Measurements from ENCODE around the gene KIF5A. TPM values are rescaled to one million over a fixed set of nuclear protein-coding genes. Genes with fewer than 3 reads are reported as not detected.

KIF5A gene
- total and polyA plus RNA-seq, 2 of the 13 experiments (the other 11 are each of a cell fraction or from before 2014, with no cell fraction given): 1.6 to 11.9 TPM

DNA sequence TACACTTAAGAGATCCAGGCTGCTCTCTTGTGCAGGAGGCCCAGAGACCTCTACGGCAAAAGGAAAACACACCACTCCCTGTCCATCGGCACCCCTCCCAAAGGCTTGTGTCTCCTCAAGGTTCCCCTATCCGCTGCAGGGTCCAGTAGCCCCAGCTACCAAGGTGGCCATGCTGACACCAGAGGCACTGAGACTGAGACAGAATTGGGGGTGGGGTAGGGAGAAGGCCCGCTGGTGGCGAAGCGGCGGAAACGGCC is 30.1 kb upstream of the KIF5A start (continued):
- 0 out of 2 replicates have a peak, but pooled peaks have one; percentile 37 for TF ChIP-seq MTERF4 (CRISPR knock-in tag; IDR thresholded peaks at IDR 0.05)
- no peak for TF ChIP-seq ZNF205 (CRISPR knock-in tag; IDR thresholded peaks at IDR 0.05)
- TF ChIP-seq ZNF335 (CRISPR knock-in tag; IDR thresholded peaks at IDR 0.05): 0 out of 2 replicates have a peak, but pooled peaks have one; percentile 8
- no peak for TF ChIP-seq ZNF260 (CRISPR knock-in tag; IDR thresholded peaks at IDR 0.05; ENCODE audit: borderline replicate concordance, low read depth)
- TF ChIP-seq PHF20 (CRISPR knock-in tag; IDR thresholded peaks at IDR 0.05): no peak
- TF ChIP-seq ZNF816 (CRISPR knock-in tag; IDR thresholded peaks at IDR 0.05; ENCODE audit: borderline replicate concordance): peak; percentile 83; the same call in 1 of the 2 replicates
- 0 out of 2 replicates have a peak, but pooled peaks have one; percentile 69 for TF ChIP-seq NRL (CRISPR knock-in tag; IDR thresholded peaks at IDR 0.05; ENCODE audit: borderline replicate concordance)
- TF ChIP-seq ZNF800 (CRISPR knock-in tag; IDR thresholded peaks at IDR 0.05): no peak

DNA sequence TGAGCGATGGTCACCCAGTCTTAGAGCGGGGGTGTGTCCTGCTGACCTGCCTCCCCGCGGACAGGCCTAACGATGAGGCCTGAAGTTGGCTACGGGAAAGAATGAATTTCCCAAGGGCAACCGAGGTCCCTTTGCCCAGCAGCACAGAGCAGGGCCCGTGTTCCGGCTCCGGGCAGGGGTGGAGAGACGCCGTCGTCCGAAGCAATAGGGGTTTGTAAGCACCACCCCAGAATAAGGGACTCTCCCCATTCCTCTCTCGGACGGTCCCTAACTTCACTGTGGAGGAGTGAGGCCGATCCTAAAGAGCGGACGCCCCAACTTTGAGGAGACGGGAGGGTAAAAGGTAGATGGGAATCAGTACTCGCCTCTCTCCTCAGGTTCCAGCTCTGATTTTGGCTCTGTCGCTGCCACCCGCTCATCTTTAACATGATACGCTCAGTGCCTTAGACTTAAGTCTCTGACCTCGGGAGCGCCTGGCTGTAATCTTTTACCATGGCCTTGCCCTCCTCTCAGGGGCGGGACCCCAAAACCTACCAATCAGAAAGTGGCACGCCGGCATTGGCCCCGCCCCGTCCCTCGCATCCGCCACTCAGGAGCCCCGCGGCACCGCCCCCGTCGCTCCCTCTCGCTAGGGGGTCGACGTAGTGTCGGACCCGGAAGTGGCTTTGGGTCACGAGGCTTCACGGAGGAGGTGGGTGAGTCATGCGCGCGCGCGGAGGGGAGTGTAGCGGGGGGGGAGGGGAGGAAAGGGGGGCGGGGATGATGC is 29.6 kb upstream of the KIF5A start, which contains the start of gene DDIT3:
DDIT3 (minus strand) TSS at position 462 of the 766 bp plus-strand sequence. CDS start 3,108 bp downstream, outside the sequence.
- peak; percentile 71 for ATAC-seq
- Histone ChIP-seq H3K9ac (ENCODE audit: insufficient read depth, low read depth, low read length) (peak within 1 kb of the TSS; percentile 100), H3K36me3 (replicated peaks in 1 of 2; ENCODE audit: control insufficient read depth in 1 of 2, insufficient read depth in 2 of 2, low read length in 2 of 2) (peaks cover 13 to 35% of the 10 kb centered on the region in 2 experiments), H3K79me2 (ENCODE audit: insufficient read depth, low read length) (peaks cover 39% of the 10 kb centered on the region), H3K9me3 (ENCODE audit: low read length) (no peaks in the 10 kb centered on the region), H3K4me1 (ENCODE audit: insufficient read depth, low read length) (peaks cover 48% of the 10 kb centered on the region), H4K20me1 (ENCODE audit: insufficient read depth, low read length) (peaks cover 35% of the 10 kb centered on the region), H3K4me3 (replicated peaks in 1 of 3; ENCODE audit: insufficient read depth in 1 of 3, low read depth in 2 of 3, low read length in 3 of 3) (peak within 1 kb of the TSS; percentile 93 to 99 (median 97)), H3K27me3 (ENCODE audit: control insufficient read depth in 1 of 2, insufficient read depth in 2 of 2, low read length in 2 of 2) (no peaks in the 10 kb centered on the region; a peak in 1 of 5 replicates), H3K27ac (ENCODE audit: extremely low read length, insufficient read depth, low read length) (peak within 1 kb of the TSS; percentile 97), H2AFZ (ENCODE audit: low read length) (no peak within 1 kb of the TSS), H3K4me2 (ENCODE audit: low read depth, low read length) (peak within 1 kb of the TSS; percentile 93)
- intact Hi-C loops (cut with micrococcal nuclease; ENCODE audit: unreplicated experiment): loop anchor here (5.0 kb wide), 1 partner anchor 102 kb away; no protein-coding TSS in a partner anchor
- ChIA-PET CTCF (ENCODE audit: low intra/inter-chr PET ratio, low total read pairs) (no interaction called here), POLR2A (interaction anchor here (0.6 to 7.8 kb wide), 31 partner anchors 8 to 431 kb away, joined by 3 to 90 read pairs (median 5); partner anchors contain the start of genes ARHGEF25, B4GALNT1, DCTN2 and GLI1)
- in situ Hi-C loops (cut with HindIII; ENCODE audit: extremely low pct_ligation_motif_present, low pct_unique_long_range_greater_than_20kb): no loop called here
- 2% methylated on average over 22 of the region's 52 CpGs for WGBS (ENCODE audit: low lambda C conversion rate)
- peak; percentile 97 for DNase-seq (ENCODE audit: low spot score)
- peak; percentile 96 for FAIRE-seq
- BruUV-seq (replicated peaks): TSS peak; percentile 74
- TF ChIP-seq MEIS2 (CRISPR knock-in tag; IDR thresholded peaks at IDR 0.05) (no peak), TAF15 (IDR thresholded peaks at IDR 0.05; ENCODE audit: low read depth, low read length, poor library complexity, severe bottlenecking) (peak; percentile 31), PLSCR1 (CRISPR knock-in tag; IDR thresholded peaks at IDR 0.05; ENCODE audit: borderline replicate concordance) (no peak), ZNF564 (CRISPR knock-in tag; IDR thresholded peaks at IDR 0.05) (peak; percentile 71; the same call in 1 of the 2 replicates), USF2 (IDR thresholded peaks at IDR 0.05; ENCODE audit: low read depth, low read length) (no peak), USF2 (CRISPR knock-in tag; IDR thresholded peaks at IDR 0.05; ENCODE audit: borderline replicate concordance) (peak; percentile 52; the same call in 1 of the 2 replicates), ZNF264 (CRISPR knock-in tag; IDR thresholded peaks at IDR 0.05) (peak; percentile 79)
